ENCODE measurements around the gene TLE1. TPM values are rescaled to one million over a fixed set of nuclear protein-coding genes. Genes with fewer than 3 reads are reported as not detected.

Gene TLE1
- total and polyA plus RNA-seq, 10 of the 15 experiments (the other 5 are each of a cell fraction or from before 2014, with no cell fraction given) = 0.04 to 0.23 (median 0.10) TPM; not detected in 6

- TF ChIP-seq EP300 (IDR thresholded peaks at IDR 0.05; ENCODE audit: borderline replicate concordance in 1 of 2, control insufficient read depth in 1 of 2, low read depth in 2 of 2, low read length in 2 of 2) (no peak), TARDBP (IDR thresholded peaks at IDR 0.05; ENCODE audit: borderline replicate concordance) (no peak), RB1 (IDR thresholded peaks at IDR 0.05; ENCODE audit: borderline replicate concordance) (no peak), CREM (IDR thresholded peaks at IDR 0.05; ENCODE audit: low read depth) (no peak), TBL1XR1 (IDR thresholded peaks at IDR 0.05; ENCODE audit: low read depth, low read length) (no peak)
Observed at GRCh38 chr9:81535542-81536241, 153.7 kb downstream of the TLE1 start (continued).

GRCh38 chr9:81534138-81534875 is 155.0 kb downstream of the TLE1 start:
- no peak for FAIRE-seq
- Histone ChIP-seq H2AFZ (ENCODE audit: control insufficient read depth, low read depth, low read length) (no peak overlapping the region), H3K4me1 (ENCODE audit: control insufficient read depth, insufficient read depth, low read length) (no peaks in the 10 kb centered on the region), H3K36me3 (ENCODE audit: control insufficient read depth in 2 of 2, insufficient read depth in 2 of 2, low read length in 1 of 2) (no peaks in the 10 kb centered on the region), H3K4me3 (no peak overlapping the region), H3K9me3 (replicated peaks; ENCODE audit: control insufficient read depth, insufficient read depth, low read length) (no peaks in the 10 kb centered on the region), H4K20me1 (ENCODE audit: control insufficient read depth, insufficient read depth) (no peaks in the 10 kb centered on the region), H3K79me2 (ENCODE audit: control insufficient read depth, insufficient read depth, low read length) (no peaks in the 10 kb centered on the region), H3K27me3 (replicated peaks in 1 of 2; ENCODE audit: control insufficient read depth in 2 of 2, insufficient read depth in 2 of 2, low read length in 1 of 2) (no peaks in the 10 kb centered on the region), H3K4me2 (ENCODE audit: control insufficient read depth, insufficient read depth) (no peak overlapping the region), H3K9ac (ENCODE audit: control insufficient read depth, insufficient read depth, low read length) (no peak overlapping the region), H3K27ac (ENCODE audit: control insufficient read depth, insufficient read depth) (no peak overlapping the region)
- TF ChIP-seq HDGF (IDR thresholded peaks at IDR 0.05) (no peak), SUZ12 (IDR thresholded peaks at IDR 0.05; ENCODE audit: unreplicated experiment) (no peak), MTA3 (IDR thresholded peaks at IDR 0.05; ENCODE audit: borderline replicate concordance, low read length) (no peak), RFX5 (IDR thresholded peaks at IDR 0.05; ENCODE audit: low read depth, low read length) (no peak), TBL1XR1 (IDR thresholded peaks at IDR 0.05; ENCODE audit: low read depth, low read length) (no peak), POLR2A (IDR thresholded peaks at IDR 0.05; ENCODE audit: low read depth, low read length) (no peak), CHD4 (IDR thresholded peaks at IDR 0.05) (no peak), ZNF24 (IDR thresholded peaks at IDR 0.05) (no peak)
- 41% methylated on average over 4 of the region's 4 CpGs for WGBS (ENCODE audit: insufficient coverage, insufficient replicate concordance, low lambda C conversion rate, missing lambda C conversion rate)
- ChIA-PET SMC1A (ENCODE audit: uncharacterized antibody, unreplicated experiment) (no interaction called here), POLR2A (no interaction called here), RAD21 (ENCODE audit: unreplicated experiment) (no interaction called here), CTCF (no interaction called here)
- DNase-seq (ENCODE audit: low read depth, low spot score) = no peak
- in situ Hi-C loops (cut with MboI) (no loop called here), intact Hi-C loops (cut with micrococcal nuclease; ENCODE audit: unreplicated experiment) (no loop called here)
- no peak for ATAC-seq
- BruUV-seq (replicated peaks) = no TSS peak

Small RNA genes within 50 kb of the gene (small RNA-seq; reads per million reads assigned to genes)
- not detected for gene RNU6-1035P

Other genes starting within 250 kb of the TLE1 start
- not detected in 2 replicates for gene SPATA31D4, start 238.9 kb upstream of the TLE1 start, total RNA-seq (2014; rRNA removed)
- gene SPATA31D4, start 238.9 kb upstream of the TLE1 start, total RNA-seq (2014; rRNA removed; fragmentation: Illumina TruSeq; extraction: Trizol) = not detected in 2 replicates
- not detected in 2 replicates for gene SPATA31D4, start 238.9 kb upstream of the TLE1 start, total RNA-seq (2021)
- gene SPATA31D4, start 238.9 kb upstream of the TLE1 start, polyA plus RNA-seq (2011; rRNA removed) = not detected in 2 replicates
- not detected in 2 replicates for gene SPATA31D4, start 238.9 kb upstream of the TLE1 start, polyA plus RNA-seq (2014; fragmentation: Illumina TruSeq; extraction: Trizol)
- not detected for gene SPATA31D4, start 238.9 kb upstream of the TLE1 start, polyA plus RNA-seq (2014; fragmentation: Nextera tagmentation; extraction: Ambion mirVana)
- gene SPATA31D4, start 238.9 kb upstream of the TLE1 start, polyA plus RNA-seq (2014; rRNA removed) = not detected in 2 replicates
- gene SPATA31D4, start 238.9 kb upstream of the TLE1 start, polyA plus RNA-seq (2016; fragmentation: Nextera tagmentation; extraction: Ambion mirVana) = not detected

Data from GM12878 (cell line).